GF-D8 (cell line): ENCODE measurements around the gene SRSF3.
"Not testable (repeated sequence)": the region's sequence is repeated elsewhere in the genome, so short reads cannot be mapped to it uniquely, and the experiment has no call there.

ENCODE experiments used
- DNase-seq: peaks from one replicate; lab custom pipeline; 2025; lab: John Stamatoyannopoulos, UW

The SRSF3 gene

DNA sequence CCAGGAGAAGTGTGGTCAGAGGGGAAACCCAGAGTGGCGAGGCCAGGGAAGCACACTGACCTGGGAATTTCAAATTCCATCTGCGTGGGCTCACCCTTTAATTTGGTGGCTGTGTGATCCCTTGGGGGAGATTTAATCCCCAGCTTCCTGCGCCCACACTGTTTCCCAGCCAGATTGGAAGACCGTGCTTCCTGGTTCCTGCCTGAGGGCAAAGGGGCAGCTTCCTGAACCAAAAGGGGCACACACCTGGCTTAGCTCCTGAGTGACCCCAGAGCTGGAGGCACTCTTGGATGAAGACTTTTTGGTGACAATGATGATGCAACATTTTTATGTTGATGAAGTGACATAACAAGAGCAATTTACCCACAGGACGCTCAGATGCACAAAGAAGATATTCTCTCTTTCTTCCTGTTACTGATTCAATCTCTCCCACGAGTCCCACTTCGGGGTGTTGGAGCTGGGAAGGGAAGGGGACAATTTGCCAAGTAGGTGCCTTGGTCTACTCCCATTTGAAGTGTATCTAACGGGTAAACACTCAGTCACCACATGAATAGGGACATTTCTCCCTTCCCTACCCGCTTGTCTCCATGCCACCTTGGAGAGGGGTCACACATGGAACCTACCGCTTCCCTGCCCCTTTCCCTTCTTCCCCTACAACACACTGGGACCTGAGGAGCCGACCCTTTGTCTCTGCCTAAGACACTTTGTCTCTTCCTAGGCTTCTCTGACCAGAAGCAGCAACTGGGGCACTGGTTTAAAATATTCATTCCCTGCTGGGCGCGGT, 55.7 kb downstream of the SRSF3 start:
- peak; percentile 24 for DNase-seq

DNA sequence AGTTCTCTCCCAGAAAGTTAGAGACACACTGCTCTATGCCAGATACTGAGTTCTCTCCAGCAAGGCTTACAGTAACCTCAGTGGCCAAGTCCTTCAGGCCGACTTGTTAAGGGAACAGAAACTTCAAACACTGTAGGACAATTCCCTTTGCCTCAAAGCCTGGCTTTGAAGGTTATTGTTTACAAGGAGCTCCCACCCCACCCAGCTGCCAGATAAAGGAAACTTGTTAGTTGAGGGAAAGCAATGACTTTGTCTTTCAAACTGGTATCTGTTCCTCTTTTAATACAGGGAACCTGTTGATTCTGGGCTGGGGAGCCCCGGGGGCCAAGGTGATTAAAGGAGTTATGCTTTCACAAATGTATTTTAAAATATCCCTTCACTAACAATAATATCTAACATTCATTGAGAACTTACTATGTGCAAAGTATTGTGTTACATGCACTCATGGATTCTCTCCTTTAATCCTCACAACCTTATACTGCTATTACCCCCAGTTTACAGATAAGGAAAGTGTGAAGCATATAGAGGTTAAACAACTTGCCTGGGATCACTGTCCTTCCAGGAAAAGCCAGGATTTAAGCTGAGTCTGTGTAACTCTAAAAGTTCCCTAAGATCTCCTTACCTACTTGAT, 56.8 kb downstream of the SRSF3 start:
- DNase-seq, result no peak

DNA sequence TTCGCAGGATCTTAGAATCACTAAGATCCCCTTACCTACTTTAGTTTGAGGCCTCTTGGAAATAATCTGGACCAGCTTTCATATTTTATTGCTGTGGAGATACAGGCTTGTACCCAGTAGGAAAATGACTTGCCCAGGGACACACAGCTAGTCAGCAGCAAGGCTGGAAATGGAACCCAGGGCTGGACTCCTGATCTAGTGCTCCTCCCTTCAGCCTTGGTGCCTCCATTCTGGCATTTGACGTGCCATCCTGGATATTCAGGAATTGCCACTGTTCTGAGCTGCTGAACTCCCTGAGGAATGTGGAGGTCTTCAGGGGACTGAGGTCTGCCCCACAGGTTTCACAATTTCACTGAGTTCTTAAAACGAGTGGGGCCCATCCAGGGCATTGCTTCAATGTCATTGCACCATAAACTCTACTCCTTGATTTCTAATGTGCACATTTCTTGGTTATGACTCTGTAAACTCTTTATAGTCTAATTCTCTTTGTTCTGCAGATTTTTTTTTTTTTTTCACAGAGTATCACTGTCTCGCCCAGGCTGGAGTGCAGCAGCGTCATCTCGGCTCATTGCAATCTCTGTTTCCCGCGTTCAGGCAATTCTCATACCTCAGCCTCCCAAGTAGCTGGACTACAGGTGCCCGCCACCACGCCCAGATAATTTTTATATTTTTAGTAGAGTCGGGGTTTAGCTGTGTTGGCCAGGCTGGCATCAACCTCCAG, 57.7 kb downstream of the SRSF3 start:
- DNase-seq, result no peak

DNA sequence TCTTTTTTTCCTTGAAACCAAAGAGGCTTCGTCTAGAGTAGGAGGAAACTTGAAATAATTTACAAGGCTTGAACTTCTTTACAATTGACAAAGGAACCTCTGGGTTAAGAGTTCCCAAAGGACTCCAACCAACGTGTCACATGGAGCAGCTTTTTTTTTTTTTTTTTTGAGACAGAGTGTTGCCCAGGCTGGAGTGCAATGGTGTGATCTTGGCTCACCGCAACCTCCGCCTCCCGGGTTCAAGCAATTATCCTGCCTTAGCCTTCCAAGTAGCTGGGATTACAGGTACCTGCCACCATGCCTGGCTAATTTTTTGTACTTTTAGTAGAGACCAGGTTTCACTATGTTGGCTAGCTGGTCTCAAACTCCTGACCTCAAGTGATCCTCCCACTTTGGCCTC, 60.3 kb downstream of the SRSF3 start:
- not testable (repeated sequence) for DNase-seq
